Measurements from ENCODE around the gene PHF21A.

The PHF21A gene

GRCh38 chr11:46121301-46121723, at the start of gene PHF21A:
Gene PHF21A (minus strand): TSS chr11:46121454. CDS start chr11:46084219, 37,235 bp downstream.
- peak; percentile 85 for DNase-seq (ENCODE audit: low read depth)

- DNase-seq (ENCODE audit: low read depth), result no peak
Measured at GRCh38 chr11:46170797-46171196, 49.5 kb upstream of the PHF21A start.

- DNase-seq (ENCODE audit: low read depth), result no peak
Measured at GRCh38 chr11:46162700-46163099, 41.4 kb upstream of the PHF21A start.

- no peak for DNase-seq (ENCODE audit: low read depth)
Measured at GRCh38 chr11:46161201-46161600, 39.9 kb upstream of the PHF21A start.

- no peak for DNase-seq (ENCODE audit: low read depth)
Measured at GRCh38 chr11:46160100-46160499, 38.8 kb upstream of the PHF21A start.

- no peak for DNase-seq (ENCODE audit: low read depth)
Measured at GRCh38 chr11:46159680-46160079, 38.4 kb upstream of the PHF21A start.

GRCh38 chr11:46149826-46150225, 28.6 kb upstream of the PHF21A start:
- no peak for DNase-seq (ENCODE audit: low read depth)

- DNase-seq (ENCODE audit: low read depth), result no peak
Measured at GRCh38 chr11:46149342-46149741, 28.1 kb upstream of the PHF21A start.

GRCh38 chr11:46144741-46145140, 23.5 kb upstream of the PHF21A start:
- DNase-seq (ENCODE audit: low read depth), result no peak

- DNase-seq (ENCODE audit: low read depth), result no peak
Measured at GRCh38 chr11:46143049-46143806, 22.0 kb upstream of the PHF21A start.

- DNase-seq (ENCODE audit: low read depth), result no peak
Measured at GRCh38 chr11:46142561-46142960, 21.3 kb upstream of the PHF21A start.

- DNase-seq (ENCODE audit: low read depth), result no peak
Measured at GRCh38 chr11:46141597-46141996, 20.3 kb upstream of the PHF21A start.

- no peak for DNase-seq (ENCODE audit: low read depth)
Measured at GRCh38 chr11:46134540-46134939, 13.3 kb upstream of the PHF21A start.

- DNase-seq (ENCODE audit: low read depth), result no peak
Measured at GRCh38 chr11:46134061-46134460, 12.8 kb upstream of the PHF21A start.

- no peak for DNase-seq (ENCODE audit: low read depth)
Measured at GRCh38 chr11:46133119-46133518, 11.9 kb upstream of the PHF21A start.

- DNase-seq (ENCODE audit: low read depth), result no peak
Measured at GRCh38 chr11:46130286-46130940, 9.2 kb upstream of the PHF21A start.

- no peak for DNase-seq (ENCODE audit: low read depth)
Measured at GRCh38 chr11:46129133-46129532, 7.9 kb upstream of the PHF21A start.

GRCh38 chr11:46127150-46127638, 5.9 kb upstream of the PHF21A start:
- DNase-seq (ENCODE audit: low read depth), result peak; percentile 42

GRCh38 chr11:46125284-46125683, 4.0 kb upstream of the PHF21A start:
- no peak for DNase-seq (ENCODE audit: low read depth)

GRCh38 chr11:46122945-46123715, 1.9 kb upstream of the PHF21A start:
- no peak for DNase-seq (ENCODE audit: low read depth)

- DNase-seq (ENCODE audit: low read depth), result peak; percentile 70
Measured at GRCh38 chr11:46121724-46122477, 647 bp upstream of the PHF21A start.
